Ammon's horn (tissue), 1 donor: ENCODE data around the gene TOMM5.

Source experiments
- DNase-seq: peaks from one replicate; pipeline ENCODE4 v3.0.0-alpha.2; 2016; ENCODE audit warnings: low spot score

The TOMM5 gene

DNA sequence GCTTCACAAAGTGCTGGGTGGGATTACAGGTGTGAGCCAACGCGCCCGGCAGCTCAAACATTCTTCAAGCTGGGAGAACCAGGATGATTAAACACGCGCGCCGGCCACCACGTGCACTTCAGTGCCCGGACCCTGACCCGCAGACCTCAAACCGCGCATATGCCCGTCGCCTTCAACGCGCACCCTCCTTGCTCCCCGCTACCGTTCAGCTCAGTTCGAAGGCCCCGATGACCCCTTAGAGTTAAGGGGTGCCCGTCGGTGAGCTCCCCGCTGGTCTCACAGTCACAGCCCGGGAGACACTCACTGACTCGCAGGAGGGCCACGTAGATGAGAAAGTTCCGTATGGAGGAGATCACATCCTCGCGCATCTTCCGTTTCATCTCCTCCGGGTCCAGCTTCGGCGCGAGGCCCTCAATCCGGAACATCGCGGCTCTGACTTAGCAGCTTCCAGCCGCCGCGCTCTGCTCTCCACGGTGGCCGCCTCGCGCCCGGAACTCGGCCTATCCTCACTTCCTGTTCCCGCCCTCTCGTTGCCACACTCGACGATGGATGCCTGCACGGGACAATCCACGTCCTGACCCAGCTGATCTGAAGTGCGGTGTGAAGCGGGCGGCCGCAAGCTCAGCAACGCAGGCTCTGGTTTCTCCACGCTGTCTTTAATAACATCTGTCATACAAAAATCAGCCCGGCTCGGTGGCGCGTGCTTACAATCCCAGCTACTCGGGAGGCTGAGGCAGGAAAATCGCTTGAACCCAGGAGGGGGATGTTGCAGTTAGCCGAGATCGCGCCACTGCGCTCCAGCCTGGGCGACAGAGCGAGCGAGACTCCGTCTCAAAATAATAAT is at the start of gene TOMM5:
TSS of gene TOMM5 (minus strand) at position 490 of the 844 bp plus-strand sequence. CDS start at position 425, 65 bp downstream.
- peak; percentile 96 for DNase-seq

DNA sequence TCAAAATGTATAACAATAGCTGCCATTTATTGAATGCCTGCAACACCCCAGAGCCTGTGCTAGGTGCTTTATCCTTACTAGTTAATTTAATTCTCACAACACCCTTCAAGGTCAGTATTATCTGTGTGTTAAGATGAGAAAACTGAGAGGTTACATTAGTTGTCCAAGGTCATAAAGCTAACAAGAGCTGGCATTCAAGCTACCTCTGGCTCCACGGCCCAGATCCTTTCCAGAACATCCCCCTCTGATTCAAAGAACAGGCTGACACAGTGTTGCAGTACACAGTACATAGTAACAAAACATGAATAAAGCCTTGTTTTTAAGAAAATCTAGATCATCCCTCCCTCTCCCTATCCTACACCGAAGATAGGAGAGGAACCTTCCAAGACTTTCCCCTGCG is 48.9 kb upstream of the TOMM5 start:
- DNase-seq, result no peak

DNA sequence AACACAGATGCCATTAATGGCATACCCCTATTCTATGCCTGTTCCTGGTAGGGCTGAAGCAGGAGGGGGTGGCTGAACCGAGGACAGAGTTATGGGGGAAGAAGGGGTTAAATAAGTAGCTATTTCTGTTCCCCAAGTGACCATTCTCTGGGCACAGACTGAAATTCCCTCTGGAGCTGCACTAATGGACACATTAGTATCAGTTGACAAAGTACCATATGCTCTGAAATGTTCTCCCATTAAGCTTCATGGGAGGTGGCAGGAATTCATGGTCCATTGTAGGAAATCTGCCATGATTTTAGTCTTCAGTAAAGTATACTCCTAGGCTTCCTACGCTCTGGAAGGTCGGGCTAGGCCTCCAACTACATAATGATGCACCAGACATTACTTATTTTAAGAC is 47.8 kb upstream of the TOMM5 start:
- DNase-seq, result no peak

DNA sequence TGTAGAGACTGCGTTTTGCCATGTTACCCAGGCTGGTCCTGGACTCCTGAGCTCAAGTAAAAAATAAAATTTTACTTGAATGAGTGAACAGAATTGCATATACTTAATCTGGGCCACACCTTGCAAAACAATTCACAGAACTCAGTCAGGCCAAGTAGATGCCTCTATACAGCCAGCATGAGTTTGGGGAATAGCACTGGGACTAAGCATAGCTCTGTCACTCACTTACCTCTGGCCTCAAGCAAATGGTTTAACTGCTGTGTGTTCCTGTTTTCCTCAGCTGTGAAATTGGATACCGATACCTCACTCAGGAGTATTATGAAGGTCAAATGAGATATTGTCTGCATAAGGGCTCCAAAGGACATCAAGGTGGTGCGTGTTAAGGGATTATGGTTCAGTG is 47.4 kb upstream of the TOMM5 start:
- no peak for DNase-seq

DNA sequence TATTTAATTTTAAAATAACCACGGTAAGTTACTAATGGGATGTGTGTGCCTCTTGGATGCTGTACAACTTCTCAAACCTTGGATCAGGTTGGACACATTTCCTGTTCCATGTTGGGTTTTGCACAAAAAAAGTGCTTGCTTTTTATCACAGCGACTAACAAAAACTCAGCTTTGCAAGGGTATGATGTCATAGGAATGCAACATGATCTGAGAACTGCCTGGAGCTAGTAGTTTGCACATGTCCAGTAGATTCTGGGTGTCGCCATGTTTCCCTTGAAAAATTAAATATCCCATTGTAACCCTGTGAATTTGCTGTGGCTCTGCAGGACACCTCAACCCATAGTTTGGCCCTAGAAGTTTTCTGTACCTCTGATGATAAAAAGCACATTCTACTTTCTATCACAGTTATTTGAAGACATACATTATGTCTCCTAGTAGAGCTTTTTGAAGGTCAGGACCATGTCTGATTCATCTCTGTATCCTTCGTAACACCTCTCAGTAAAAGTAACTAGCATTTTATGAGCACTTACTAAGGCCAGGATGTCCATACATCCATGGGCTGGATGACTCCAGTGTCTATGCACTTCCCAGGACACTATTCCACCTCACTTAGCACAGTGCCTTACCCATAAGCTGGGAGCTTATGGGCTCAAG is 46.8 kb upstream of the TOMM5 start:
- DNase-seq, result no peak

DNA sequence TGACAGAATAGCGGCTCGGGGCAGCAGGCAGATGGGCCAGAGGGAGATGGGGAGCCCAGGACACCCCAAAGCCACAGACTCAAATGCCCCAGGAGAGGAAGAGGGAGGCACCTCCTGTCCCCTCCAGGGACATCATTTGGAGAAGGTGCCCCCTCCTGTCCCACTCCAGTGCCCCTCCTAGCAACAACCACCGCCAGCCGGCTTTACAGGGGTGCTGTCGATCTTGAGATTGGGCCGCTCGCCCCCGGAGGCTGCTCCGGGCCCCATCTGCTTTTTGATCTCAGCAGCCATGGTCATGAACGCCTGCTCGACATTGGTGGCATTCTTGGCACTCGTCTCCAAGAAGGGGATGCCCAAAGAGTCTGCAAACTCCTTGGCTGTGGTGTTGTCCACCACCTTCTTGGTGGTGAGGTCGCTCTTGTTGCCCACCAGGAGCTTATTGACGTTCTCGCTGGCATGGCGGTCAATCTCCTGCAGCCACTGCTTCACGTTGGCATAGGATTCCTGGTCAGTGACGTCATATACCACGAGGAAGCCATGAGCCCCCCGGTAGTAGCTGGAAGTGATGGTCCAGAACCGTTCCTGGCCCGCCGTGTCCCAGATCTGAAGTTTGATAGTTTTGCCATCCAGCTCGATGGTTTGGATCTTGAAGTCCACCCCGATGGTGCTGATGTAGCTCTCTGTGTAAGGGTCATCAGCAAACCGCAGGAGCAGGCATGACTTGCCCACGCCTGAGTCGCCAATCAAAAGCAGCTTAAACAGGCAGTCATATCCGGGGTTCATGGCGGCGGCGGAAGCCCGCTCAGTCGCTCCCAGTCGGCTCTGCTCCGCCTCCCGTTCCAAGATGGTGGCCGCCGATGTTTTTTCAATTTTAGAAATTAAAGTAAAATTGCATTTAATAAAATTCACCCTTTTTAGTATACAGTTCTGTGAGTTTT is 44.4 kb upstream of the TOMM5 start:
- DNase-seq, result no peak

DNA sequence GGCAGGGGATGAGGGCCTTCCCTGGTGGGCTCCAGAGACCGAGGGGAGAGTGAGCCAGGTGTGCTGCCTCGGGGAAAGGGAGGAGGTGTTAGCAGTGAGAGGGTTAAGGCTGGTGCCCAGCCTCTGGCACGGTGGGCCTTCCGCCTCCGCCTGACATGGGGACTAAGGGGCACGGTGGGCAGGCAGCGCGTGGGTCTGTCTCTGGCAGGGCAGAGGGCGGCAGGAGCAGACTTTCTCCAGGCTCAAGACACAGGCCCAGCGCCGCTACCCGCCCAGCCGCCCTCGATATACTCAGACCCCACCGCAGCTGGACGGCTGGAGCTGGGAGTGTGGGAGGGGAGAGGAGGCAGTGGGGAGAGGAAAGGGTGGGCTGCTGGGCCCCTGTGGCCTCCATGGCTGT is 43.4 kb upstream of the TOMM5 start:
- no peak for DNase-seq

DNA sequence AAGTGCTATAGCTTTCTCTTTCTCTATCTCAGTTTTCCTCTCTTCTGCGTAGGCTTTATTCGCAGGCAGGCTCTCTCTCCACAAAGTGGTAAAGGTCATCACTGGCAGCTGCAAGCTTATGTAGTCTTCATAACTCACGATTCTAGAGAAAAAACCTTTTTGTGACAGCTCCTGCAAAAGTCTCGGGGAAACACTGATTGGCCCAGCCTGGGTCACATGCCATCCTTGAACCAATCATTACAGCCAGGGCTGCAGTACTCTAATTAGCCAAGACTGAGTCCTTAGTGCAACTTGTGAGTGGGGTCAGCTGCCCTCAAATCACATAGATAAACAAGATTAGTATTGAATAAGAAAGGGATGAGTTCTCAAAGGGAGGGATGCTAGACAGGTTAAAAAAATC is 40.1 kb upstream of the TOMM5 start:
- no peak for DNase-seq

DNA sequence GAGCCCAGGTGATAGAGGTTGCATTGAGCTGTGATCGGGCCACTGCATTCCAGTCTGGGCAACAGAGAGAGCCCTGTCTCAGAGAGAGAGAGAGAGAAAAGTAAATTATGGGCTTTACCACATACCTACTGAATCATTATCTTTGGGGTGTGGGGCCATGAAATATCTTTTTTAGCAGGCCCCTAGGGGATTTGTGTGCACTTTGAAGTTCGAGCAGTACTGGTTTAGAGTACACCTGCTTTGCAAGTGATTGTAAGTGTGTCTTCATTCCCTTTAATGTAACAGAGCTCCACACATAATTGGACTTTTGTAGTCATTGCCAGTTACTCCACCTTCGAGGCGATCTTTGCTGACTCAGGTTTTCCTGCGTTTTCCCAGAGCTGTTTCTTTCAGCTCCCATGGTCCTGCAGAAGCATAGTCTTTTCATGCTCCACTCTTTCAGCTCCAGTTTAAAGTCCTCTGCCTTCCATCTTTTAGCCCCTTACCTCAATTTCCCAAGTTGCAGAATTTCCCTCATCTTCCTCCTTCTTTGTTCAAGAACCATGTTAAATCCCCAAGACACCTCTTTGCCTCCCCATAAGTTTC is 34.4 kb upstream of the TOMM5 start:
- no peak for DNase-seq

DNA sequence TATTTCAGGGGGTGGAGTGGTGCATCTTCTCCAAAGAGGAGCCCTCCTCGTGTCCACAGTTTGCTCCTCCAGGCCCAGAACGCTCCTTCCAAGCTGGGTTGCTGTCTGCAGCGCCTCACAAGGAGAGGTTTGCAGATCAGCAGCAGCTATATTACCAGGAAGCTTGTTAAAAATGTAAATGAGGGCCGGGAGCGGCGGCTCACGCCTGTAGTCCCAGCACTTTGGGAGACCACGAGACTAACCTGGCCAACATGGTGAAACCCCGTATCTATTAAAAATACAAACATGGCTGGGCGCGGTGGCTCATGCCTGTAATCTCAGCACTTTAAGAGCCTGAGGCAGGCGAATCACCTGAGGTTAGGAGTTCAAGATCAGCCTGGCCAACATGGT is 33.4 kb upstream of the TOMM5 start:
- no peak for DNase-seq

DNA sequence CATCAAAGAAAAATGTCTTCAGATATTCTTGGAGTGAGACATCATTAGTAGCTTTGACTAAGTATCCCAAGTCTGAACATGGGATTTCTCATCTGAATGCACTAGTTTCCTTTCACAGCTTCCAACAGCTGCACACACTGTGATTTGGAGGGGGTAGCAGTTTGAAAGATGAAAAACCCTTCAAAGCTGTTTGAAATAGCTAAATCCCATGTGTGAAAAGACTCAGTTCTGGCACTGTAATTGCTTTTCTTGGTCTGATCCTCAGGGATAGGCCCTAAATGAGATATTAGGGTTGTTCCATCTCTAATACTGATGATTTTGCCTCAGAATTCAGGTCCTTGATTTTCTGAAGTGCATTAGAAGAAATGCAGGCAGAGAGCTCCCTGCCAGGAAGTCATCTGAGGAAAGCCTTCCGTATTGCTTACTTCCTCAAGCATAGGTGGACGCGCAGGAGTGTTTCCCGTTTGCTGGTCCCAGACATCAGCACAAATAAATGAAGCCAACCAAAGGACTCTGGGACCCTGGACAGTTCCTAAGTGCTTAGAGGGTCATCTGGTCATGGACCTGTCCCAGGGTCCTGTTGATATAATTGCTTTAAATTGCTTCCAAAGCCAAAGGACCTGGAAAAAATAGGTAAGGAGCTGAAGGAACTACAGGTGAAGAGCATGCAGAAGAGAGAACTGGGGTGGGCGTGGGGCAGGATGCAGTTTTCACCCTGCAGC is 32.8 kb upstream of the TOMM5 start:
- no peak for DNase-seq

DNA sequence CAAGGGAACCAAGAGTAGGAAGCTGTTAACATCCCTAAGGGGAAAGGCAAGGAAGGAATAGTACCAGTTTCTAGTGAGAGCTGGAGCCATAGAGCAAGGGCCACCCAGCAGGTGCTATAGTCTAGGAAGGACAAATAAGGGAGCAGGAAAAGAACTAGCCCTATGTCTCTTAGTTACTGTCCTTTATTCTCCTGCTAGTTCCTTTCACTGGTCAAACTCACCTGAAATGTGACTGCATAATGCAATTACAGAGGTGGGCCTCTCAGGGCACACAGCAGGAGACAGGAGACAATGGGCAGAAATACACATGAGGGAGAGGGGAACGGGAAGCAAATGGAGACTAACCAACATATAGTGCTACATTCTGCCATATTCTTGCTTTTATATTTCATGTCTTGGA is 31.7 kb upstream of the TOMM5 start:
- no peak for DNase-seq

DNA sequence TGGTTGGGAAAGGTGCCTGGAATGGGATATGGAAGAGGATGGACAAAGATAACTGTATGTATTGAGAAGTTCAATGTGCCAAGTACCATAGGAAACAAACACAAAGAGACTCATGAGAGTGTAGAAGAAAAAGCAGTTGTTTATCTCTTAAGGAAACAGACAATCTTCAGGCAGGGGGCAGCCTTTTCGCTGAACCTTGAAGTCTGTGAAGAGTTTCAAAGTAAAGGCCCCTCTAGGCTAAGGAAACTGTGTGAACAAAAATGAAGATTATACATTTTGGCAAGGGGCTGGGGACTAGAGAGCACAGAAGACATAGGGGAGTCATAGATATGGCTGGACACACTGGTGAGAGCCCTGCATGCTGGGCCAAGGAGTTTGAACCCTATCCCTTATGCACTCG is 30.9 kb upstream of the TOMM5 start:
- DNase-seq, result no peak

DNA sequence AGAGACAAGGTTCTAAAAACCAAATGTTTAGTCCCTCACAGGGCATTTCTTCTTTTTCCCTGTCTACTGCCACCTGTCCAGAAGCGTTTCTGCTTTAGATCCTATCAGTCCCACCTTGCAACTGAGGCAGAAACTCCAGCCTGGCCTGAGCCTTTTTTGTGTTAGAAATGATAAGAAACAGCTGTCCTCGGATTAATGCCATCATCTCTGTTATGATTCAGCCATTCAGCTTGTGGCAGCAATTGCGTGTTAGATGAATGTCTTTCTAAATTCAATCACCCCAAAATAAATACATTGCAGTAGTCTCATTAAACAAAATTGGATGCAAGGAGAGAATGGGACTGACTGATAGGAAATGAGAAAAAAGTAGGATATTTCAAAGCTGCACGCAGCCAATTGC is 30.1 kb upstream of the TOMM5 start:
- no peak for DNase-seq

DNA sequence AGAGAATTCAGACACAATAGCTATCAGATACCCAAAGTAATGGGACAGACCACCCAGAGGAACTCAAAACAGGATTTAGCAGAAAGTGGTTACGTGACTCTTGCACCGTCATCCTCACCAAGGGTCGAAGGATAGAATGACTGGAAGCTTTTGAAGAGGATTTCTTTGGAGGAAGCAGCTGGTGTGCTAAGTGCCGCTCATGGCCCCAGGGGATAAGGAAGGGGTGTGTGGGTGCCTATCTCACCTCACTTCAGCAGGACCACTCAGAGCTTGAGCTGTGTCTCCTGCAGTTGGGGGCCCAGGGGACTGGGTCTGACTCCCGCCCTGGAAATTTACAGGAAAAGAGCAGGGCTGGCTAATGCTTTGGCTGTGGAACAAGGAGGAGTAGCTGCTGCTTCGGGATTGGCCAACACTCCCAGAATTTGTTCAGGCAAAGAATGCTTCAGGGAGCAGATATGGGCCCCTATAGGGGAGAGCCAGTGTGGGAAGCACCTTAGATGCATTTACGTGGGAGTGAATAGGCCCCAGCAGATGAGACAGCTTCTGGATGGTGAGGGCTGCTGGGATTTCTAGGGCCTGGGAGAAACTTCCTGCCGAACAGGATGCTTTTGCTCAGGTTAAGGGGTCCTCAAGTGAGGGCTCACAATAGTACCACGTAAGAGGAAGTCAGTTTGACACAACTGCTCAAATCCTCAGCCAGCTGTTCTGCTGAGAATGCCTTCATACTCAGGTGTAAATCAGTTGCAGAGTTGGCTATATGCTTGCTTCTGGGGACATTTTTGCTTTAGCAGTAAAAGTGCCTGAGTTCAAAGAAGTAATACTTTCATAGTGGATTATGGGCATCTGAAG is 29.1 kb upstream of the TOMM5 start:
- DNase-seq, result no peak

DNA sequence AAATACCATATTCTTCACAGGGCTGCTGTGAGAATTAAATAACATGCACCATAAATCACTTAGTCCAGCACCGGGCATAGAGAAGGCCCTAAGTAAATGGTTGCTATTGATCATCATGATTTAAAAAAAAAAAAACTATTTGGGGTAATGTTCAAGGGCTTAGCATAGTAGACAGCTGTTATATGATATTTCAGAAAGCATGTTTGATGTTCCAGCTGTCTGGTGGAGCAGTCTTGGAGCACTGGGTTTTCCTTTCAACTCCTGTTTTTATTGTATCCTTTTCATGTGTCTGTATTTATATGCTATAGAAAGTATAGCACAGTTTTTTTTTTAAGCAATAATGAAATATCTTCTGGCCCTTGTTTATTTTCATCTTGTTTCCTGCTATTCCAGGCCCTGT is 28.0 kb upstream of the TOMM5 start:
- no peak for DNase-seq

DNA sequence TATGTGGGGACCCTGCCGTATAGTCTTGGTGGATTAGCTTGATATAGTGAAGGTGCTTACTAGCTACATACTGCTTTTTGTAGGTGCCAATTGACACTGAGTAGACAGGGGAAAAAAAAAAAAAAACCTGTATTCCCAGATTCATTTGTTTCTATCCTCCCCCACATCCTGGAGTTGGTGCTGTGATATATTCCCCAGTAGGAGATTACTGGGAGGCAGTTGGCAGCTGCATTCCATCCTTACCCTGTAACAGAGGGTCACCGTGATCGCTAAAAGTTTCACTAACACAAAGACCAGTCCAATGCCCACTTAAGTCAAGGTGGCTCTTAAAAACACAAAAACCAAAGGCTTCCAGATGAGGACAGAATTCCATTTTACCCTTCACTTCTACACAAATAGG is 27.4 kb upstream of the TOMM5 start:
- DNase-seq, result no peak

DNA sequence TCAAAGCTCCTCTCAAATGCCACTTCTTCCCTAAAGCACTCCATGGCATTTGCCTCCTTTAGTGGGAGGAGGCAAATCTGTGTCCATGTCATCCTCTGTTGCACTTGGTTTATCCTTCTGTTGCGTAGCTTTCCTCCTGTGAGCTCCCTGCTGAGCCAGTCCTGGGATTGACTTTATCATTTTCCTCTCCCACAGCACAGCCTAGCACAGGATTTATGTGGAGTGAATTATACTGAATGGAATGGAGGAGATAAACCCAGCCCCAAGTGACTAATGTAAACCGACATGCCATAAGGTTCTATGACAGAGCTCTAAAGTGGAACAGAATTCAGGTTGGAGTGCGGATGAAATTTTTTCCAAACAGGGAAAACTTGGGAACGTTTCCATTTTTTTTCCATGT is 26.4 kb upstream of the TOMM5 start:
- no peak for DNase-seq

DNA sequence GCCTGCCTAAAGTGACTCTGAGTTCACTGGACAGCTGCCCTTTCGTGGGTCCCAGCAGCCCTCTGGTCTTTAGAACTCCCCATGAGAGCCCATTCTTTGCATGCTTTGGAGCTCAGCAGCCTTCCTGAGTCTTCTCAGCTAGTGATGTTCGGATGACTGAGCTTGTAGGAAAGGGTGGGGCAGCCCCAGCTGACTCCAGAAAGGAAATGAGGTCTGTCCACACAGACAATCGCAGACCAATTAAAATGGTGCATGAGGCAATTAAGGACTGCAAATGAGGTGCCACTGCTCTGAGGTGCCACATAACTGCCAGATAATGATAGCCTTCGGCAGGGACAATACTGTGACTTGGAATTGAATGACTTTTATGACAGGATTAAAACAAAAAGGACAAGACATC is 25.4 kb upstream of the TOMM5 start:
- no peak for DNase-seq

DNA sequence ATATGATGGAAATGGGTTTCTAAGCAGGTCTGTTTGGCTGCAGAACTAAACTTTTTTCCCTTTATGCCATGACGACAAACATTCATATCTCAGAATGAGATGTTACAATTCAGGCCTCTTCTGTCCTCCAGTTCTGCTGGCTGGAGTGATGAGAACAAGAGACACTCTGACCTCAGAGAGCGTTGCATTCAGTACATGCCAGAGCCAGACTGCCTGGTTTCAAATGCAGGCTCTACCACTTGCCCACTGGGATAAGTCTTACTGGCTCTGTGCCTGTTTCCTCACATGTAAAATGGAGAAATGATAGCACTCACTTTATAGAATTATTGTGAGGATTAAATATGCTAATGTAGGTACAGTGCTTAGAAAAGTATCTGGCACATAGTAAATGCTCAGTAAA is 24.8 kb upstream of the TOMM5 start:
- DNase-seq, result no peak

DNA sequence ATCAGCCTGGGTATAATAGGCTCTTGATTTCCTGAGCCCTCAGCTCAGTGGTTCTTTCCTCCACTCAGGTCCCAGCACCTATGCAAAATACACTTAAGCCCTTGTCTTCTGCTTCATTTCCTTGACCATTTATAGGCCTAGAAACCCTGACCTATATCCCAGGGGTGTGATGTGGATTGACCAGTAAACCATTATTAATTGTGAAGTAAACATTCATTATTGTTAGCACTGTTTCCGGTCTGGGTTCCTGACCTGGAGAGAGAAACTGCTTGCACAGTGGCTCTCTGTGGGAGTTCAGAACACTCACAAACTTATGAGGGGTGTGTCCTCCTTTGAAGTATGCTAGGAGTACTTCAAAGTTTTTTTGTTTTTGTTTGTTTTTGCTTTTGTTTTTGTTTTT is 19.6 kb upstream of the TOMM5 start:
- DNase-seq, result no peak
